DMS153 treated with DMSO at 0.1 percent for 48 hours (cell line): ENCODE data around the gene LOXL3.
"Not testable (repeated sequence)": the region's sequence is repeated elsewhere in the genome, so short reads cannot be mapped to it uniquely, and the experiment has no call there.

ENCODE experiments used
- DNase-seq: peaks from one replicate; lab custom pipeline; 2025; ENCODE audit not compliant: unreplicated experiment; lab: John Stamatoyannopoulos, UW

LOXL3 gene

DNA sequence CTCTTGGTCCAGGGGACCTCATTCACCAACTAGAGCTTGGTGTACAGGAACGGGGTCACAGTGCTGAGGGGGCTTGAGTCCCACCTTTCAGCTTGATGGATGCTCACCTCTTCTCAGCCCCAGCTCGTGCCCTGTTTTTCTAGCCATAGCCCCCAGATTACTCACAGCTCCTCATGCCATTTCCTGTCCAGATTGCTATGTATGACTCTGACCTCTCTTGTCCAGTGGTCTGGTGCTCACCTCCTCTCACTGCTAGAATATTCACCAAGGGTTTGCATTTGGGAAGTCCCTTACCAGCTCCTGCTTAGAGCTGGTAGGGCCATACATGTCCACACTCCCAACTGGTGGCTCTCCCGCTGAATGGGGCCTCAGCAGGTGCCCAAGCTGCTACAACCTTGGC lies 60.2 kb downstream of the LOXL3 start:
- DNase-seq, result no peak

DNA sequence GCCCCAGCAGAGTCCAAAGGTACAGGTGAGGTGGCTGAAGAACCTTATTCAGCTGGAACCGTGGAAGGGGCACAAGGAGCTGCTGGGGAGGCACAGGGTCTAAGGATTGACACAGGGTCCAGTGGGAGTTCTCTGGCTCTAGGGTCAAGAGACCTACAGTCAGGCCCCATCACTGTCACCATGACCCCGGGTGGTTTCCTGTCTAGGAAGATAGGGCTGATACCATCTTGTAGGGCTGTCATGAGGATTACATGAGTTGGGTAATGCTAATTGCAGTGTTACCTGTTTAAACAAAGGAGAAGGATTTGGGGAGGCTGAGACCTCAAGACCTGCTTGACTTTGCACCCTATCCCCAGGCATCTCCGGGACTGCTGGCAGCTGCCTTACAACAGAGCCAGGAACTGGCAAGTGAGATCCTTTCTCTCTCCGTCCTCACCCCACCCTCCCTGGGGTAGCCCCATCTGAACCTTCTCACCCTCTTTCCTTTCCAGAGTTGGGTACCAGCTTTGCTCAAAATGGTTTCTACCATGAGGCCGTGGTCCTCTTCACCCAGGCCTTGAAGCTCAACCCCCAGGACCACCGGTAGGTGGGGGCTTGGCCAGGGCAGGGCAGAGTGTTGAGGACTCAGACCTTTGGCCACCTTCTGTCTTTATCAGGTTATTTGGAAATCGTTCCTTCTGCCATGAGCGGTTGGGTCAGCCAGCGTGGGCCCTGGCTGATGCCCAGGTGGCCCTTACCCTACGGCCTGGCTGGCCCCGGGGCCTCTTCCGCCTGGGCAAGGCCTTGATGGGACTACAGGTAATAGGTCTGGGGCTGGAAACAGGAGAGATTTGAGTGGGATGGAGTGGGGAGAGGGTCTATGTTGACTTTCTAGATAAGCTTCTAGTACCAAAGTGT lies 61.8 kb downstream of the LOXL3 start:
- no peak for DNase-seq

DNA sequence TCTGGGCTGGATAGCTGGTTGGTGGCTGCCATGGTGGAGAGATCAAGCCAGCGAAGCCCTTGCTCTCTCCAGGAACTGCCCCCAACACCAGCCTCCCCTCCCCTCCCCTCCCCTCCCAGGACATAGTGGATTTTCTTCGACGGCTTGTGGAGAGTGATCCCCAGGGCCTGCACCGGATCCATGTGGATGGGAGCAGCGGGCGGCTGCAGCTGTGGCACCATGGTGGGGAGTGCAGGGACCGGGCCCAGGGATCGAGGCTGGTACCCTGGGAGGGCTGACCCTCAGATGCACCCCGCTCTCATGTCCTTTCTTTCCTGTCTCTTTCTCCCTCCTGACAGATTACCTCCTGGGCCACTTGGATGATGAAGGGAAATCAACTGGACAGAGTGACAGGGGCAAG lies 63.8 kb downstream of the LOXL3 start:
- no peak for DNase-seq

DNA sequence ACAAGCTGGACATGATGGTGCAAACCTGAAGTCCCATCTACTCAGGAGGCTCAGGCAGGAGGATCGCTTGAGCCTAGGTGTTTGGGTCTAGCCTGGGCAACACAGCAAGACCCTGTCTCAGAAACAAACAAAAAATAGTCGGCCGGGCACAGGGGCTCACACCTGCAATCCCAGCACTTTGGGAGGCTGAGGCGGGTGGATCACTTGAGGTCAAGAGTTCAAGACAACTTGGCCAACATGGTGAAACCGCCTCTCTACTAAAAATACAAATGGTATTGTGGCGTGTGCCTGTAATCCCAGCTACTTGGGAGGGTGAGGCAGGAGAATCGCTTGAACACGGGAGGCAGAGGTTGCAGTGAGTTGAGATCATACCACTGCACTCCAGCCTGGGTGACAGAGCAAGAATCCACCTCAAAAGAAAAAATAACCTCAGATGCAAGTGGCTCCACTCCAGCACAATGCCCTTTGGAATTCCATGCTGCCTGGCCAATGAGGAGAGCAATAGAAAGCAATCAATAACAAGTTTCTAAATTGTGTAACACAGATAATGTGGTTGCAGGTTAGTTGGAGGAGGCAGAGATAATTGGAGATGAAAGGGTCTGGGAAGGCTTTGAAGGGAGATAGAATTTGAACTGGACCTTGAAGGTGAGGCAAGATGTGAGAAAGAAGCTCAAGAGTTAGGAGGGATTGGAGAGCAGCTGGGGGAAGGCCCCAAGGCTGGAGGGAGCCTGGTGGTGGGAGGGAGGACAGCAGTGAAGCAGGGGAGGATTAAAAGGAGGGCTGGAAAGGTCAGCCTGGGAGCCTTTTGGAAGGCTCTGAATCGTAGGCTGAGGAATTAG lies 64.9 kb downstream of the LOXL3 start:
- no peak for DNase-seq

DNA sequence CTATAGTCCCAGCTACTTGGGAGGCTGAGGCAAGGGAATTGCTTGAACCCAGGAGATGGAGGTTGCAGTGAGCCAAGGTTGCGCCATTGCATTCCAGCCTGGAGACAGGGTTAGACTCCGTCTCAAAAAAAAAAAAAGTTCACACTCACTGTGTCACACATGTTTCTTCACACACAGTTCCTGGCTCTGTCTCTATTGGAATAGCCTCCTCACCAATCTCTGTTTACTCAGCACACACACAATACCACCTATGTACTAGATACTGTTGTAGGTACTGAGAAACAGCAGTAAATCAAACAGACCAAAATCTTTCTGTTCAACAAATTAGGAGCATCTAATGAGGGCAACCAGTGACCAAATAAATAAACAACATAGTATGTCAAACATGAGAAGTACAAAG lies 67.6 kb downstream of the LOXL3 start:
- no peak for DNase-seq

DNA sequence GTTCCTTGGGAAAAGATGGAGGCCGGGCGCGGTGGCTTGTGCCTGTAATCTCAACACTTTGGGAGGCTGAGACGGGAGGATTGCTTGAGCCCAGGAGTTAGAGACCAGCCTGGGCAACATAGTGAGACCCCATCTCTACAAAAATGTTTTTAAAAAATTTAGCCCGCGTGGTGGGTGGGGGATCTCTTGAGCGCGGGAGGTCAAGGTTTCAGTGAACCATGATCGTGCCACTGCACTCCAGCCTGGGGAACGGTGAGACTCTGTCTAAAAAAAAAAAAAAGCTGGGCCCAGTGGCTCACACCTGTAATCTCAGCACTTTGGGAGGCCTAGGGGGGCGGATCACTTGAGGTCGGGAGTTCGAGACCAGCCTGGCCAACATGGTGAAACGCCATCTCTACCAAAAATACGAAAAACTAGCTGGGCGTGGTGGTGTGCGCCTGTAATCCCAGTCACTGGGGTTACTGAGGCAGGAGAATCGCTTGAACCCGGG lies 70.0 kb downstream of the LOXL3 start:
- DNase-seq, result not testable (repeated sequence)

DNA sequence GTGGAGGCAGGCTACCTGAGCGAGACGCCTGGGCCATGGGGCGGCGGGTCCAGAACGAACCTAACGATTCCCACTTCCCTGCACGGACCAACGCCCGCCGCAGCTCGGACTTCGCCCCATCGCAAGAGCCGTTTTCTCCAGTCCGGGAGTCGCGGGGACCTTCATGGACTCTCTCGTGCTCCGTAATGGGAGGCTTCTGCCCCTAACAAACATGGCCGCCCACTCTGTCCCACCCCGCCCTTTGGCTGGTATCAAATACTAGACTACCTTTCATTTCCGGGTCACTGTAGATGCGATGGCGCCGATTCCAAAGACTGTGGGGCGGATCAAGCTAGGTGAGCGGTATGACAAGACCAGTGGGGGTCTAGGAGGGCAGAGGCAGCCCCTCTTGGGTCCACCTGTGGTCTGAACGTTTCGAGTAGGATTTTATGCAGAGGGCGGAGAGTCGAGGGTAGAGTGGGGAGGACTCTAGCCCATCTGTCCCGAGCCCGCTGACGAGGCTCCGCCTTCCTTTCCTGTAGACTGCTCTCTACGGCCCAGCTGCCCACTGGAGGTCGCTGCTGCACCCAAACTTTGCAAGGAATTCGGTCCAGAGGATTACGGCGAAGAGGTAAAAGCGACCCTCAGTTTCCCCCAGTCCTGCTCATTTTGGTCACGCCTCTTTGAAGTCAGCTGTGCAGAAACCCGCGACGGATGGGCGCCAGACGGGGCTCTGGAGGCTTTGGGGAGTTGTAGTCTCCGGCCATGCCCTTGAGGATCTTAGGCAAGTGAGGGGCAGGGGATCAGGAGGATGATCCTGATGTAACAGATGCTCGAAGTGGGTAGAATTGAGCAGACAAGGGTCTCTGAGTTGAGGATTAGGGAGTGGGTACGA lies 70.7 kb downstream of the LOXL3 start, which contains the start of the genes CCDC142 and TTC31:
Gene CCDC142, minus strand, starts transcription at position 198 of the 874 bp plus-strand sequence. Its CDS starts 161 bp downstream, at position 37.
Gene TTC31, plus strand, starts transcription at position 281 of the 874 bp plus-strand sequence. Its CDS starts 15 bp downstream, at position 296.
- DNase-seq, result peak; percentile 98
